Stimulated activated CD4-positive, alpha-beta T cell treated with anti-CD3 and anti-CD28 coated beads, Interleukin-4, amount 100 ng/mL, for 48 hours (primary cell): ENCODE measurements around the gene CCDC61.

ENCODE experiments used
- DNase-seq, 2 donors: peaks; one replicate each; pipeline ENCODE4 v3.0.0-alpha.2; 2020; ENCODE audit warnings: low read depth in 2 of 2

Gene CCDC61, protein sequence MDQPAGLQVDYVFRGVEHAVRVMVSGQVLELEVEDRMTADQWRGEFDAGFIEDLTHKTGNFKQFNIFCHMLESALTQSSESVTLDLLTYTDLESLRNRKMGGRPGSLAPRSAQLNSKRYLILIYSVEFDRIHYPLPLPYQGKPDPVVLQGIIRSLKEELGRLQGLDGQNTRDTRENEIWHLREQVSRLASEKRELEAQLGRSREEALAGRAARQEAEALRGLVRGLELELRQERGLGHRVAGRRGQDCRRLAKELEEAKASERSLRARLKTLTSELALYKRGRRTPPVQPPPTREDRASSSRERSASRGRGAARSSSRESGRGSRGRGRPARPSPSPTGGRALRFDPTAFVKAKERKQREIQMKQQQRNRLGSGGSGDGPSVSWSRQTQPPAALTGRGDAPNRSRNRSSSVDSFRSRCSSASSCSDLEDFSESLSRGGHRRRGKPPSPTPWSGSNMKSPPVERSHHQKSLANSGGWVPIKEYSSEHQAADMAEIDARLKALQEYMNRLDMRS

DNA sequence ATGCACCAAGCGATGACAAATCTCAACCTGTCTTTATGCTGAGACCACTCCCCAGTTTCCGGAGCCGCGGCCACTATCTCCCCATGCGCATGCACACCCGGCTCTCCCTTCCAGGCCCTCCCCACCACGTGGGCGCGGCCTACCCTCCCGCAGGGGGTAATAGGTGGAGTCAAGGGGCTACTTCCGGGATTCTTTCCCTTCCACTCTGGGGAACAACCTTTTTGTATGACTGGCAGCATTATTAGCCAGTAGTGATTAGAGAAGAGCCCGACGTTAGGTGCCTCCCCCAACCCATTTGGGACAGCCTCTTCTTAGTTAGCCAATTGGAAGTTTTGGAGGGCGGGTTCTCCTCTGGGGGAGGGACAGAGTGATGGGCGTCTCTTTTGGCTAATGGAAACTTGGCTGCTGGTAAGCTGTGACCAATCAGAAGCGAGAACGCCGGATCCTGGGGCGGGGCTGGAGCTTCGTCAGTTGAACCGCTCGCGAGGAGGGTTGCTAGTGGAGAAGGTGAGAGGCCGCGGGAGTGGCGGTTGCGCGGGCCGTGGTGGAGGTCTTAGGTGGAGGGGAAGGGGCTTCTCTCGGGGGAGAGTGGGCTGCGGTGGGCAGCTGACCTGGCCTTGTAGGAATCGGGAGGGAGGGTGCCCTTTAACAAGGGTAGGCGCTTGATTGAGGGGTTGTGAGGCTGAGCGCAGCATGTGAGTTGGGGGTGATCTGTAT lies at the start of gene CCDC61:
TSS of gene CCDC61 (plus strand) at position 470 of the 717 bp plus-strand sequence. CDS start 7,552 bp downstream, outside the sequence.
- DNase-seq = peak; percentile 89 to 92

DNA sequence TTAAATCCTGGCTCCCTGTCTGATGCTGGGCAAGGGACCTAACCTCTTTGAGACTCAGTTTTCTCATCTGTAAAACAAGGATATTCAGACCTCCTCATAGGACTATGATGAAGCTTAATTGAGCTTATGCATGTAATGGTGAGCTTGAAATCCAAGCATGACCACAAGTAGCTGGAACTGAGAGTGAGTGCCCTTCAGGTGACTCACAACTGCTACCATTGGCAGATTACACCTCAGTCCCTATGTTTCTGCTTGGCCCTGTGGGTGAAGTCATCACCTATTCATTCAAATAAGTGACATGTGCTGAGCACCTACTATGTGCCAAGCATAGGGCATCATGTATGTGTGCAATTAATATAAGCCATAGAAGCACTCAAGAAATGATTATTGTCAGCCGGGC lies 47.3 kb upstream of the CCDC61 start:
- DNase-seq = no peak

DNA sequence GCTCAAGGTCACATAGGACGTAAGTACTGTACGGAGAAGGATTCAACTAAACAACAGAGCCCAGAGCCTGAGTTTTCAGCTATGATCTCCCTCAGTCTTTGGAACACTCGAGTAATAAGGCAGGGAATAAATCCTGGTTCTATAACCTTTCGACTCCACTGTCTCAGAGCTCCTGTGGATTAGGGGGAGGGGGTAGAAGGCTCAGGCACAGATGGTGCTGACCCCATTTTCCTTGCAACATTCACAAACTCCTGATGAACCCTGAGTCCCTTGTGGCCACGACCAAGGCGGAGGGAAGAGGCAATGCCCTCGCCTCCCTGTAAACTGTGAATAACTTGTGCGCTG lies 43.0 kb upstream of the CCDC61 start:
- DNase-seq = no peak

DNA sequence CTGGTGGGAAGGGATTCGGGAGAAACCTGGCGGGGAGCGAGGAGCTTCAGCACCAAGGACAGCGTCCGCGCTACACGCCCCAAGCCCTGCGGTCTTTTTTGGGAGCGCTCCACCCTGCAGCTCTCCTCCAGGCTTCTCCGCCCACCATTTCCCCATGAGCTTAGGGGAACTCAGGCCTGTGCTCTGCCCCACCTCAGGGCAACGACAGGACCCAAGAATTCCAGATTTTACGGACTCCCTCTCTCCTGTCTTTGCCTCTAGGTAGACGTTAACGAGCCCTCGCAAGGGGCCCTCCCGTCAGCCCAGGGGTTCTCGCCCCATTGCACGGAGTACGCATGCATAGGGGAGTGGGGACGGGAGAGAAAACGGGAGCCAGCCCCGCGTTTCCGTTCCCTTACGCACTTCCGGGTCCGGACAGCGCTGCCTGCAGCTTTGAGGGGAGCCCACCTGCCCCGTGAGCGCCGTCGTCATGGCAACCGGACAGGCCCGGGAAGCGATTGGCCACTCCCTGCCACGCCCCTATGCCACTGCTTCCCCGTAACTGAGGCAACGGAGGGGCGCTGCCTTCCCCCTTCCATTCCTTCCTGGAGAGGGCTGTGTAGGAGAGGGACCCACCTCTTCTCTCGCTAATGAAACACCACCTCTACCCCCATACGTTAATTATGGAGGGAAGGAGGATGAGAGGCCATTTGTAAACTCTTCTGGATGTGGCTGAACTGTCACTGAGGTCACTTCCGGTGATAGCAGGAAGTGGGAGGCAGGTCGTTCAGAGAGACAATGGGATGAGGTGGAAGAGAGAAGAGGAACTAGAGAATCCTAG lies 42.4 kb upstream of the CCDC61 start:
- DNase-seq = peak in 1 of 2 donors; percentile 42

DNA sequence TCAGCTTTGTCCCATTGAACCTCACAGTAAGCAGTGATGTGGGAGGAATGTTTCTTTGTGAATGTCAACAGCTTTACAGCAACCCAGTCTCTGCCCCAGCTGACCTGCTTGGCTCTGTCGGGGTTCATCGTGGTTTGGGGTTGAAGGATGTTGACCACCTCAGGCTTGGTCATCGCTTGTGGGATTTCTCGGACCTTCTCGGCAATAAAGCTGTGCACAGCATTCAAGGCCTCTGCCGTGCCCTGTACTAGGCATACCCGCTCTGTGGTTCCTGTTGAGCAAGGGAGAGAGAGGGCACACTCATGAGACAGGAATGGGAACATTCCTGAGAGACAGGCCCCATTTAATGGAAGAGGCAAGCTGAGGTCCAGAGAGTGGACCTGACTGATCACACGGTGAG lies 41.6 kb upstream of the CCDC61 start:
- DNase-seq = no peak

DNA sequence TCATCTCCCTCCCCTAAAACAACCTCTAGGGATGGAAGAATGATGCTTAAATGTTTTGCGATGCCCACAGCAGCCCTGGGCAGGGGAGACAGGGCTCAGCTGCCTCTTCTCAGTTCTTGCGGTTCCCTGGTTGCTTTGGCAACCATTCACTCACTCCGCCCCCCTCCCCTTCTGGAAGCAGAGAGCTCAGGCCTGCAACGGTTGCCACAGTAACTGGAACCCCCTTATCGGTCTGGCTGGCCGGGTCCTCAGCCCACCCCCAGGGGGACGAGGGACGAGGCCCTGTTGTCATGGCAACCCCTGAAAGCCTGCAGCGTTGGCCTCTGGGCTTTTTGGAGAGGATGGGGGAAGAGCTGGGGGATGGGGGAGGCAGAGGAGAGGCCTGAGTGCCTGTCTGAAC lies 41.1 kb upstream of the CCDC61 start:
- DNase-seq = no peak

DNA sequence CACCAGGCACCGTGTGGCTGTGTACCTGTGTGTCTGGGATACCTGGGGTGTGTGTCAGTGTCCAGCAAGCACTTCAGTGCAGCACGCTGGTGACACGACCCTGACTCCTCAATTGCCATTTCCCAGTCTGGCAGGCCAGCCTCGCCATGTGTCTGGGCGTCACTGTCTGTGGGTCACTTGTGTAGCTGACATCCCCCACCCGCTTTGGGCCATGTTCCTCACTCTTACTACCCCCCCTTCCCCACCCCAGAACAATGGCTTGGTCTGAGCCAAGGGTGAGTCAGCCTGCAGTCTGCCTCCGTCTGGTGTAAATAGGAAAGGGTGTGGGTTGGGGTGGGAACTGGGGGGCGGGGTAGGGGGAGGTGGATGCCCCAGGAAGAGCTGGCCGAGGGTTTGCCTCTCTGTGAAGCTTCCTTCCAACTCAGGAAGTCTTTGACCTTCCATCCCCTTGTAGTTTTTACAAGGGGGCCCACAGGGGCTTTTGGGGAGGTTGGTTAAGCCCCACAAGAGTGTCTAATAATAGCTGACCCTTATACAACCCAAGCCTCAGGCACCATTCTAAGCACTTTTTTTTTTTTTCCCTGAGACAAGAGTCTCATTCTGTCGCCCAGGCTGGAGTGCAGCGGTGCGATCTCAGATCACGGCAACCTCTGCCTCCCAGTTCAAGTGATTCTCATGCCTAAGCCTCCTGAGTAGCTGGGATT lies 39.2 kb upstream of the CCDC61 start:
- no peak for DNase-seq

DNA sequence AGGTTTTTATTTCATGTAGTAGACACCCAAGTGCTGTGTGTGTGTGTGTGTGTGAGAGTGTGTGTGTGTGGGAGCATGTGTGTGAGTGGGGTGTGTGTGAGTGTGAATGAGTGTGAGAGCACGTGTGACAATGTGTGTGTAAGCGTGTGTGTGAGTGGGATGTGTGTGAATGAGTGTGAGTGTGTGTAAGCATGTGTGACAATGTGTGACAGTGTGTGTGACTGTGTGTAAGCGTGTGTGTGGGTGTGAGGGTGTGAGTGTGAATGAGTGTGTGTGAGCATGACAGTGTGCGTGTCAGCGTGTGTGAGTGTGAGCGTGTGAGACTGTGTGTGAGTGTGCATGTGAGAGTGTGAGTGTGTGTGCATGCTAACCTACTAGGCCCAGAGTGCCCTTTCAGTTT lies 36.9 kb upstream of the CCDC61 start:
- no peak for DNase-seq

DNA sequence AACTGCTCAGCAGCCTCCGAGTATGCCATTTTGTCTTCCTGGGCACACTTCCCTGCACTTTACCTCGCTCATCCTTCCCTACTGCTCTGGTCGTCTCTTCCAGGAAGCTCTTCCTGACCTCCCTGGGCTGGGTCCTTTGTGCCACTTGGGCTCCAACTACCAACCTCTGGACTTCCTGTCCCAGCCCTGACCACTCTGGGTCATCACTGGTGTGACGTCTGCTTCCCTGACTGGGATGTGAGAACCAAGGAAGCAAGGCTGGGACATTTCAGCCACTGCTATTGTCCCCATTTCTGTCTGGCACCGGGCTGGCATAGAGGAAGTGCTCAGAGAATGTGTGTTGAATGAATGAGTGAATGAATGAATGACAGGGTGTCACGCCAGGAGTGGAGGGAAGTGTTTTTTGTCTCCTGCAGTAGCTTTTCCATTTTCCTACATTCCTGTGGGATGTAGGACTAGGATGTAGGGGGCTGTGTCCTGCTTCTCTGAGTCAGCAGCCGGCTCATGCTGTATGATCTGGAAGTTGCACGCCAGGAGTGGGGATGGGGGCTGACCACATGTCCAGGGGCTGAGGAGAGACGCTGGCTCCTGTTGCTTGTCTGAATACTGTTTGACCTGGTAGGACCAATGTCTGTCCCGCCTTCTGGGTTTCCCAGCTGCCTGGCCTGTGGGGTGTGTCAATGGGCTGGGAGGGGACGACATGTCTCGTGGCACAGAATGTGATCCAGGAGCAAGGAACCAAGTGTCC lies 36.3 kb upstream of the CCDC61 start:
- no peak for DNase-seq

DNA sequence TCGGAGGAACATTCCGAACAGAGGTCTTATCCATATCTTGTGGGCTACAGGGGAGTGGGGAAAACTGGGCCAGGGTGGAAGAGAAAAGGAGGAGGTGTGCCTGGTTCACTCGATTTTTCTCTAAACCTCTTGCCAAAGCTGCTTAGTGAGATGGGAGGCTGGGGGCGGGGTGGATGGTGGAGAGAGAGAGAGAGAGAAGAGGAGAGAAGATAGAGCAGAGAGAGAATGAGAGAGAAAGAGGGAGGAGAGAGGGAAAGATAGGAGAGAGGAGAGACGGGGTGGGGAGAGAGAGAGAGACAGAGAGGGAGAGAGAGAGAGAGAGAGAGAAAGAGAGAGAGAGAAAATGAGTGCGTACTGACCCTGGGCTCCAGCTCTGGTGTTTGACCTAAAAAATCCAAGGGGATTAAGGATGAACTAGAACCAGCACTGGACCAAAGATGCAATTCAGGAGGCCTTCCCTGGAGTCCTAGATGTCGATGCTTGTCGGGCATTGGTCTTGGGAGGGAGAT lies 35.7 kb upstream of the CCDC61 start:
- no peak for DNase-seq

DNA sequence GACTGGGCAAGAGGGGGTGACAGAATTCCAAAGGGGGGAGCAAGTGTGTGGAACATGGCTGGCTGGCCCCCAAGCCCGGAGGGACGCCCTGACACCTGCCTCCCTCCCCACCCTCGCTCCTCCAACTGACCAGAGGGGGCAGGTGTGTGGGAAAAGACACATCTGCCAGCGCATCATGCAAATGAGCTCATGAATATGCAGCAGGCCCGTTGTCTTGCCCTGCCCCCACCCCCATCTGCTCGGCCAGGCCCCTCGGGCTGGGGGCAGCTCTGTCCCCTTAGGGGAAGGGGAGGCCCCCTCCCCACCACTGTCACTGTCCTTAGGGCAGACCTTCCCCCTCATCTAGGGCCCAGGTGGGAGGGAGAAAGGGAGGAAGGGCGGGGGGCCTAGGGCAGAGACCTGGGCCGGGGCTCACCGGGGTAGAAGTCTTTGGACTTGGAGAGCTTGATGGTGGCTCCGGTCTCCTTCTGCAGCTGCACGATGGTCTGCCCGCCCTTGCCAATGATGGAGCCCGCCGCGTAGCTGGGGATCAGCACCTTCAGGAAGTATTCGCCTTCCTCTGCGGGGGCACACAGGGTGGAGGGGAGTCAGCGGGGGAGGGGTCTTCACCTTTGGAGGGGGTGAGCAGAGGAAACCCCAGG lies 34.6 kb upstream of the CCDC61 start:
- DNase-seq = no peak

DNA sequence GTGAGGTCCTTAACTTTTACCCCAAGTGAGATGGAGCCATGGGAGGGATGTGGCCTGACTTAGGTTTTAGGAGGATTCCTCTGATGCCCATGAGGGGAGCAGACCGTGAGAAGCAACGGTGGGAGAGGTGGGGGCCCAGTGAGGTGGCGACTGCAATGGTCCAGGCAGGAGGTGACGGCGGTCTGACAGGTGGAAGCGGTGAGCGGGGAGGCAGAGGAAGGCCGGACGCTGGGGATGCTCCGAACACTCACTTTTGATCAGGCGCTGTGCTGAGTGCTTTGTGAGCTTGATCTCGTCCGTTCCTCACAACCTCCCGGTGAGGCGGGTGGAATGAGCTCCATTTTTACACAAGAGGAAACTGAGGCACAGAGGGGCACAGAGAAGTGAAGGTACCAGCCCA lies 33.2 kb upstream of the CCDC61 start:
- DNase-seq = no peak

DNA sequence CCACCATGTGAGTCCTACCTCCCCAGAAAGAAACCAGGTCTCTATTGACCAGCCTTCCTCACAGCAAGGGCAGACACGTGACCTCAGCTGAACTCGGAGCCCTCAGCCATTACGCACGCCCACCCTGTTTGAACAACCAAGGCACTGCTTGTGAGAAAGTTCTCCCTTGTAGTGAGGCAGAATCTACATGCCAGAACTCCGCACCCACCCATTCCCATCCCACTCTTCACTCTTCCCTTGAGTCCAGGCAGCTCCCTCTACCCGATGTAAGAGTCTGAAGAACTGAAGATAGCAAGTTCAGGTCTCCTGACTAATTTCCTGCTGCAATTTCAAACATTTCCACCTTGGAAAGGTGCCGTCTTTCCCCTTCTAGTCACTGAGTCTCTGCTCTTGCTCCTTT lies 28.0 kb upstream of the CCDC61 start:
- no peak for DNase-seq

DNA sequence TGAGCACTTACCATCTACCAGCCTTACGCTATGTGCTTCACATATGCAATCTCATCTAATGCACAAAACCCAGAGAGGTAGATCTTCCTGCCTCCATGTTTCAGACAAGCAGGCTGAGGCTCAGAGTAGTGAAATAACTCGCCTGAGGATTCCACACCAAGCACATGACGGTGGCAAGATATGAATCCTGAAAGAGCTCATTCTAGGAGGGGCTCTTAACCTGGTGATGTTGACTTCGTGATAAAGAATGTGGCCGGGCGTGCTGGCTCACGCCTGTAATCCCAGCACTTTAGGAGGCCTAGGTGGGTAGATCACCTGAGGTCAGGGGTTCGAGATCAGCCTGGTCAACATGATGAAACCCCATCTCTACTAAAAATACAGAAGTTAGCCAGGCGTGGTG lies 26.6 kb upstream of the CCDC61 start:
- DNase-seq = no peak

DNA sequence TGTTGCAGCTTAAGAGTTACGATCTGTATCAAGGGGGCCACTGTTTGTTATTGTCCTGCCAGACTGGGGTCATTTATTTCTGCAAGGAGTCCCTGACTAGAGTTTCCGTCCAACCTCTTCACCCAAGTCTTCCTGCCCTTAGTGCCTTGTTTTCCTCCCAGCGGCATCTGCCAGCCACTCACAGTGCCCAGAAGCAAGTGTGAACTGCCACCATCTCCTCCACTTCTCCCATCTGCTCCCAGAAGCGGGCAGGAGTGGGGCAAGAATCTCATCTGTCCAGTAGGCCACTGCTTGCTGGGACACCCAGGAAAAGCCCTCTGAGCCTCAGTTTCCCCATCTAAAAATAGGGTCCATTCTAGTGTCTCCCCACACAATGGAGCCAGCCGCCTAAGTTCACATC lies 25.6 kb upstream of the CCDC61 start:
- no peak for DNase-seq

DNA sequence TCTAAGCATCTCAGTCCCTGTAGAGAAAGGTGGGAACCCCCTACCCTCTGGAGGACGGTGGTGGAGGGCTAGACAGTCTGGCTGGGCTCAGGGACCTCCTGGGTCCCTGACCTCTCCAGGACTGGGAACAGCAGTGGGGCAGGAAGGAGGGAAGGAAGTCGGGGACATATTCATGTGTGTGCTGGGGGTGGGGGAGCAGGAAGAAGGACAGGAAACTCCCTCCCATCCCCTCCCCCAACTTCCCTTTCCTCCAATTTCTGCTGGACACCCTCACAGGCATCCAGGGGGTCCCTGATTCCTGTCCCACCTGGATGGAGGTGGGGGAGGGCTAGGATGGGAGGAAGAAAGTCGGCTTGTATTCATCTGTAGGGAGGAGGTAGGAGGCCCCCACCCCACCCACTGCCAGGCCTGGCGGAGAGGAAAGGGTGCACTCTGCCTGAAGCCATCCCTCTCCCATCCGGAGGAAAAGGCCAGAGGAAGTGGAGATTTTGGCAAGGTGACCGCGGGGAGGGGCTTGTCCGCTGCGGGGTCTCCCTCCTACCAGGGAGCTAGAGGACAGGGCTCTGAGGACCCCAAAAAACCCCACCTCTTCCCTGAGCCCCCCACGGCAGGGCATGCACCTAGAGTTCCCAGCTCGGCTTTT lies 23.9 kb upstream of the CCDC61 start:
- no peak for DNase-seq

DNA sequence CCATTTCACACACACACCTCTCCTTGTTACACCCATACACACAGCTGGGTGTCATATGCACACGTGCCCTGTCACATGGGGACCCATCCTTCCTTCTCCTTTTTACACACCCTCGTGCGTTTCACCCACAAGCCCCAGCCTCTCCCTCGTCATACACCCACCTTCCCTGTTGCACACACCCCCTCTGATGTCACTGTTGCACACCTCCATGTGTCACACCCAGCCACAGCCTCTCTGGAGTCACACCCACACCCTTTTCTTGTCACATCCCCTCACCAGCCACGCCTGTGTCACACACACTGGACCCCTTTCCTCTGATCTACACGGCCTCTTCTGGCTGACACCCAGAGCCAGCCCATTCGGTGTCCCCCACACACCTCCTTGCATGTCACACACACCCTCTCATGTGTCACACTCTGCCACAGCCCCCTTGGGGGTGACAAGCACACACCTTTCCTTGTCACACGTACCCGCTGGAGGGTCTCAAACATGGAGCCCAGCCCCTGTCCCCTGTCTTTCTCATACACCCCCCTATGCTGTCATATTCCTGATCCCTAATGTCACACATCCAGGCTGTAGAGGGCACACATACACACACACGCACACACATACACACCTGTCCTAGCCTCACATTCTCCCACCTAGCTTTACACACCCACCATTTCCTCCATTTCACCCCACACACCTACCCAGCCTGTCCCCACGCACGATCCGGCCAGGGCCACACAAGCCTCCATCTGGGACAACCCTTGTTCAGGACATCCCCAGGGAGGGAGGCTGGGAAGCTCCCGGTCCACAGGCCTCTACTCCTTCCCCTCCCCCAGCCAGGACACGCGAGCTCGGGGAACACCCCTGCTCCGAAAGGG lies 23.0 kb upstream of the CCDC61 start:
- DNase-seq = peak in 1 of 2 donors; percentile 16

DNA sequence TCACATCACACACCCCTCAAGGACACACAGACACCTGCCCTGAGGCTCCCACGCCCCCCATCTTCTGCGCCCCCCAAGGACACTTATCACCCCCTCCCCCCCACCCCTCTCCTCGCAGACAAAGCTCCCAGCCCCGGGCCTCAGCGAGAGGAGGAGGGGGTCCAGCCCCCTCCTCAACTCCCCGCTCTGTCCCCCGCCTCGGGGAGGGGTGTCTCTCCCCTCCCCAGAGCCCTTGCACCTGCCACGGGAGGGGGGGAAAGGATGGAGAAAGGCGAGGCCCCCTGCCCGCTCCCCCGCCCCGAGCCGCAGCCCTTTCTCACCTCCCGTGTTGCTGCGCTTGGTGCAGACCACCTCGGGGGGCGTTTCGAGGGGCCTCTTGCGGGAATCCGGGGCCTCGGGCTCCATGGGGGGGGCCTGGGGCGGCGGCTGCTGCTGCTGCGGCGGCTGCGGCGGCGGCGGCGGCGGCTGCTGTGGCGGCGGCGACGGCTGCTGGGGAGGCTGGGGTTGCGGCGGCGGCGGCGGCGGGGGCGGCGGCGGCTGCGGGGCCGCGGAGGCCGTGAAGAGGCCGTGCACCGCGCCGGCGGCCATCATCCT lies 22.2 kb upstream of the CCDC61 start:
- DNase-seq = no peak
